Stomach (tissue), 9 donors: Measurements from ENCODE around the gene ABLIM2. TPM values are rescaled to one million over a fixed set of nuclear protein-coding genes. Genes with fewer than 3 reads are reported as not detected.

Source experiments
- DNase-seq, 2 donors: peaks; one replicate each; pipeline versions ENCODE4 v3.0.0 to v3.0.0-alpha.2; 2013 to 2019
- H3K27ac ChIP-seq, 5 donors: fragments of 200-600 bp in 4 of 5; sonication (generic) in 4 of 5; one replicate each; pipeline ENCODE4 v1.5.1; 2013 to 2019; ENCODE audit warnings: mild to moderate bottlenecking in 1 of 5, moderate library complexity in 1 of 5
- H3K27me3 ChIP-seq, 3 donors: fragments of 200-600 bp; sonication (generic); one replicate each; pipeline ENCODE4 v1.5.1; 2017 to 2019; ENCODE audit warnings: mixed run types in 1 of 3
- H3K36me3 ChIP-seq, 4 donors: fragments of 200-600 bp; sonication (generic); 1 replicate in 3 of 4; 2 replicates in 1 of 4; pipeline ENCODE4 v1.5.1; 2016 to 2019
- H3K4me1 ChIP-seq, 4 donors: fragments of 200-600 bp; sonication (generic); one replicate each; pipeline ENCODE4 v1.5.1; 2016 to 2019
- H3K4me3 ChIP-seq, 4 donors: fragments of 200-600 bp; sonication (generic) in 3 of 4; one replicate each; pipeline ENCODE4 v1.5.1; 2016 to 2019; ENCODE audit warnings: mild to moderate bottlenecking in 1 of 4
- H3K9me3 ChIP-seq, 4 donors: fragments of 200-600 bp; sonication (generic); one replicate each; pipeline ENCODE4 v1.5.1; 2016 to 2019
- EP300 ChIP-seq: sonication (generic); formaldehyde crosslinking; IDR thresholded peaks from one replicate; pipeline ENCODE4 v1.6.1; 2017; ENCODE audit warnings: antibody characterized with exemption
- POLR2A ChIP-seq, 4 donors: fragments of 450-650 bp; IDR thresholded peaks; one replicate each; pipeline ENCODE4 v1.6.1; 2016; ENCODE audit warnings: antibody characterized with exemption in 4 of 4, control low read depth in 2 of 4, mild to moderate bottlenecking in 1 of 4, moderate library complexity in 1 of 4
- POLR2AphosphoS5 ChIP-seq, 3 donors: sonication (generic); formaldehyde crosslinking; IDR thresholded peaks; one replicate each; pipeline ENCODE4 v1.6.1; 2016; ENCODE audit warnings: antibody characterized with exemption in 3 of 3
- WGBS, 5 donors: extraction: QIAGEN DNeasy Blood & Tissue Kit in 3 of 5; methylation state at CpG; one replicate each; pipeline versions ENCODE4 v1.1.5 to v1.1.7; 2013 to 2018; 5-methylcytosine and 5-hydroxymethylcytosine counted together
- intact Hi-C: fragments of 100-400 bp; cut with DNase I; formaldehyde crosslinking; loops from one replicate; pipeline ENCODE4 v1.15.1; 2023; ENCODE audit warnings: low total_unique reads
- polyA plus RNA-seq, 3 donors: library from polyadenylated mRNA; stranded (reverse); fragments of 200-250 nt; gene quantifications; one replicate each; pipeline ENCODE4 v1.2.3, GENCODE V29; 2013
- total RNA-seq, 5 donors: library from RNA; depleted of rRNA; stranded (reverse); fragments of >200 nt; gene quantifications; one replicate each; pipeline versions ENCODE4 v1.1.0 to v1.2.3, GENCODE V29; 2014 to 2016
- TF ChIP-seq, protein P1 (sequence below), 7 experiments: fragments of 450-650 bp in 4 of 7; fragments of 200-600 bp in 3 of 7; sonication (generic) in 3 of 7; IDR thresholded peaks; one replicate each; pipeline ENCODE4 v1.5.1; 2016 to 2019; ENCODE audit warnings: antibody characterized with exemption in 7 of 7, control low read depth in 2 of 7, mild to moderate bottlenecking in 1 of 7
- donor health status: healthy with polysubstance abuse.
- donor health status: Bipolar disorder and iron deficiency.
- donor health status: healthy.

ABLIM2 gene
- total and polyA plus RNA-seq, 8 donors: 2.3 to 28.0 (median 5.5) TPM

DNA sequence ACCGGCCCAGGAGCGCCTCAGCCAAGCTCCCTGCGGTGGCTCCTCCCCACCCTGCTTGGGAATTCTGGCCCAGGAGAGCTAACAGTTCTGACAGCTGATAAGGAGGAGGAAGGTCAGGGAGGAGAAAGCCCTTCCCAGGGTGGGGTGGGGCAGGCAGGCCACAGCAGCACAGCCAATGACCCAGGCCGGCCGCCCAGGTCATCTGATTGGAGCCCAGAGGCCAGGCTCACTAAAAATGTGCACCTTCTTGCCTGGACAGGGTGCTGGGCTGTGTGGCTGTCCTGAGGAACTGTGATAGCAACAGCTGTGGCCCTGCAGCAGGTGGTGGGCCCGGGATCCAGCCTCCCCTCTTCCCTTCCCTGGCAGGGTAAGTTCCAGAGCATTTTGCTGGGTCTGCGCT, 23.2 kb upstream of the ABLIM2 start:
- Histone ChIP-seq H3K36me3 (no peaks in the 10 kb centered on the region), H3K27me3 (no peaks in the 10 kb centered on the region), H3K9me3 (no peaks in the 10 kb centered on the region), H3K4me3 (no peak overlapping the region), H3K4me1 (peaks cover 22 to 39% (median 29%) of the 10 kb centered on the region in 4 donors), H3K27ac (peak overlapping the region in 4 of 5 donors; percentile 46 to 72 (median 65))
- 26 to 67% (median 38%) methylated on average over 3 to 7 of the region's 7 CpGs; no CpG with 5 or more reads in 1 of the 5 donors for WGBS, 5 donors
- peak; percentile 71 to 77 for DNase-seq
- TF ChIP-seq POLR2A (IDR thresholded peaks at IDR 0.05) (no peak), EP300 (no peak), POLR2AphosphoS5 (IDR thresholded peaks at IDR 0.05) (peak in 2 of 3 donors; percentile 22 to 68)
- TF ChIP-seq, protein P1, sequence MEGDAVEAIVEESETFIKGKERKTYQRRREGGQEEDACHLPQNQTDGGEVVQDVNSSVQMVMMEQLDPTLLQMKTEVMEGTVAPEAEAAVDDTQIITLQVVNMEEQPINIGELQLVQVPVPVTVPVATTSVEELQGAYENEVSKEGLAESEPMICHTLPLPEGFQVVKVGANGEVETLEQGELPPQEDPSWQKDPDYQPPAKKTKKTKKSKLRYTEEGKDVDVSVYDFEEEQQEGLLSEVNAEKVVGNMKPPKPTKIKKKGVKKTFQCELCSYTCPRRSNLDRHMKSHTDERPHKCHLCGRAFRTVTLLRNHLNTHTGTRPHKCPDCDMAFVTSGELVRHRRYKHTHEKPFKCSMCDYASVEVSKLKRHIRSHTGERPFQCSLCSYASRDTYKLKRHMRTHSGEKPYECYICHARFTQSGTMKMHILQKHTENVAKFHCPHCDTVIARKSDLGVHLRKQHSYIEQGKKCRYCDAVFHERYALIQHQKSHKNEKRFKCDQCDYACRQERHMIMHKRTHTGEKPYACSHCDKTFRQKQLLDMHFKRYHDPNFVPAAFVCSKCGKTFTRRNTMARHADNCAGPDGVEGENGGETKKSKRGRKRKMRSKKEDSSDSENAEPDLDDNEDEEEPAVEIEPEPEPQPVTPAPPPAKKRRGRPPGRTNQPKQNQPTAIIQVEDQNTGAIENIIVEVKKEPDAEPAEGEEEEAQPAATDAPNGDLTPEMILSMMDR (IDR thresholded peaks at IDR 0.05): no peak
- intact Hi-C loops: no loop called here

DNA sequence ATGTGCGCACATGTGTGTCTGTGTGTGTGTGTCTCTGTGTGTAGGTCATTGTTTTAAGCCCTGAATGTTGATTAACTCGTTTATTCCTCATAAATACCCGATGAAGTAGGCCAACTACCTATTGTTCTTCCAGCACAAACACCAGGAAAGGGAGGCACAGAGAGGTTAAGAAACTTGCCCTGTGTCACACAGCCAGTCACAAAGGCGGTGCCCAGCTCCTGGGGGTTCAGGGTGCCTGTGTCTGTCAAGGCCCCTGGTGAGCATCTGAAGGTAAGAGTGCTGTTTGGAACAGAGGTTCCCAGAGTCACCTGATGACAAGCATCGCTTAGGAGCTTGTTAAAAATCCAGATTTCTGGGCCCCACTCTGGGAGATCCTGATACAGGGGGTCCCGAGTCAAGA, 22.5 kb upstream of the ABLIM2 start:
- H3K4me3 ChIP-seq: no peak overlapping the region
- no peaks in the 10 kb centered on the region for H3K27me3 ChIP-seq
- no peak for TF ChIP-seq POLR2A (IDR thresholded peaks at IDR 0.05)
- TF ChIP-seq, protein P1 (IDR thresholded peaks at IDR 0.05): no peak
- no peak for TF ChIP-seq POLR2AphosphoS5 (IDR thresholded peaks at IDR 0.05)
- no peak for TF ChIP-seq EP300
- intact Hi-C loops: no loop called here
- H3K9me3 ChIP-seq: no peaks in the 10 kb centered on the region
- no peak for DNase-seq
- H3K36me3 ChIP-seq: no peaks in the 10 kb centered on the region
- peaks cover 22 to 39% (median 31%) of the 10 kb centered on the region in 4 donors for H3K4me1 ChIP-seq
- H3K27ac ChIP-seq: peak overlapping the region in 2 of 5 donors; percentile 71 to 72
- WGBS, 5 donors: 82 to 87% (median 86%) methylated on average over 5 to 6 of the region's 6 CpGs

GRCh38 chr4:8180310-8181093, 21.9 kb upstream of the ABLIM2 start:
- peak in 1 of 2 donors; percentile 51 for DNase-seq
- H3K4me1 ChIP-seq: peaks cover 22 to 39% (median 31%) of the 10 kb centered on the region in 4 donors
- no peaks in the 10 kb centered on the region for H3K36me3 ChIP-seq
- no peaks in the 10 kb centered on the region for H3K27me3 ChIP-seq
- TF ChIP-seq EP300: no peak
- intact Hi-C loops: no loop called here
- H3K27ac ChIP-seq: no peak overlapping the region
- H3K4me3 ChIP-seq: no peak overlapping the region
- WGBS, 5 donors: 62 to 71% (median 70%) methylated on average over 8 of the region's 8 CpGs
- no peaks in the 10 kb centered on the region for H3K9me3 ChIP-seq

DNA sequence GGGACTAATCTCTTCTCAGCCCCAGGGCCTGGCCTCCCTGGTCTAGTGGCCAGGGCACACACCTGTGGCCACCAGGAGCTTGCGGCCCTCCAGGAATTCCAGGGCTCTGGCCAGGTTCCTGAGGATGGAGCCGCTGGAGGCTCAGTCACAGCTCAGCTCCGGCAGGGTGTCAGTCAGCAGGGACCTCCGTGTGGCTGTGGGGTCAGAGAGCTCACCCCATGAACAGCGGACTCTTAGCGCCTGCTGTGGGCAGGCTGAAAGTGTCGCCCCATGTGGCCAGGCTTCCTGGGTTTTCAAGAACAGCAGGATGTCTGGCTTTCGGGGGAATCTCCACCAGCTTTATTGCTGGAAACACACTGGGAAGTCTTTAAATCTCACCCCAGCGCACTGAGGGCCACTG, 21.2 kb upstream of the ABLIM2 start:
- no peak for DNase-seq
- WGBS, 5 donors: 80 to 86% (median 82%) methylated on average over 8 to 9 of the region's 9 CpGs
- intact Hi-C loops: no loop called here

More for the DNA sequence above, 21.2 kb upstream of the ABLIM2 start:
- peaks cover 22 to 39% (median 31%) of the 10 kb centered on the region in 4 donors for H3K4me1 ChIP-seq
- no peak overlapping the region for H3K4me3 ChIP-seq
- H3K27ac ChIP-seq: no peak overlapping the region
- H3K9me3 ChIP-seq: no peaks in the 10 kb centered on the region
- H3K27me3 ChIP-seq: no peaks in the 10 kb centered on the region
- TF ChIP-seq, protein P1 (IDR thresholded peaks at IDR 0.05): no peak
- TF ChIP-seq POLR2A (IDR thresholded peaks at IDR 0.05): no peak
- no peaks in the 10 kb centered on the region for H3K36me3 ChIP-seq
